Endothelial cell of coronary artery (primary cell): ENCODE data around the gene LIX1. TPM values are rescaled to one million over a fixed set of nuclear protein-coding genes. Genes with fewer than 3 reads are reported as not detected.

Experiments used
- total RNA-seq: library from RNA; depleted of rRNA; stranded (reverse); fragments of >200 nt; gene quantifications from 2 replicates; pipeline ENCODE4 v1.2.3, GENCODE V29; 2014

The LIX1 gene
- not detected in 2 replicates for total RNA-seq

GRCh38 chr5:97142521-97143254, at the start of gene LIX1:
Gene LIX1, minus strand, starts transcription at chr5:97142611. Its CDS starts 35 bp downstream, at chr5:97142576.

GRCh38 chr5:97183100-97183929, 40.9 kb upstream of the LIX1 start, which contains the start of gene RIOK2:
Gene RIOK2, minus strand, starts transcription at chr5:97183247. Its CDS starts 56 bp downstream, at chr5:97183191.

Other genes starting within 250 kb of the LIX1 start
- gene LNPEP, start 206.5 kb downstream of the LIX1 start, total RNA-seq: 23.2 and 30.6 TPM in 2 replicates
- gene RIOK2, start 40.6 kb upstream of the LIX1 start, total RNA-seq: 21.7 and 26.6 TPM in 2 replicates